AG10803 (cell line): ENCODE data around the gene TWF1.
A peak's percentile ranks its signal among the peaks of the same experiment; 100 is the strongest.

Source experiments
- DNase-seq: peaks from one replicate; pipeline ENCODE4 v3.0.0; 2010; ENCODE audit warnings: low read depth
- H3K4me3 ChIP-seq: 2 replicates; pipeline ENCODE4 v1.5.1; 2011; ENCODE audit warnings: mild to moderate bottlenecking, low read length, control low read depth
- CTCF ChIP-seq: conservative IDR thresholded peaks from 2 replicates; pipeline ENCODE4 v1.5.1; 2011; ENCODE audit warnings: mild to moderate bottlenecking, low read length, control low read depth, inconsistent platforms

The TWF1 gene

GRCh38 chr12:43776498-43776897, 29.6 kb downstream of the TWF1 start:
- no peak overlapping the region for H3K4me3 ChIP-seq
- peak; percentile 26 for DNase-seq
- TF ChIP-seq CTCF: peak; percentile 43

- DNase-seq: peak; percentile 6
- H3K4me3 ChIP-seq: no peak overlapping the region
- TF ChIP-seq CTCF: no peak
These were observed 39.8 kb downstream of the TWF1 start for GRCh38 chr12:43766291-43766690.

GRCh38 chr12:43764528-43764927, 41.6 kb downstream of the TWF1 start:
- DNase-seq: no peak
- H3K4me3 ChIP-seq: no peak overlapping the region
- TF ChIP-seq CTCF: no peak

GRCh38 chr12:43763769-43764168, 42.3 kb downstream of the TWF1 start:
- H3K4me3 ChIP-seq: no peak overlapping the region
- TF ChIP-seq CTCF: no peak
- DNase-seq: peak; percentile 8

- DNase-seq: no peak
- TF ChIP-seq CTCF: no peak
- H3K4me3 ChIP-seq: no peak overlapping the region
These were observed 43.5 kb downstream of the TWF1 start for GRCh38 chr12:43762596-43762995.

- DNase-seq: no peak
- no peak for TF ChIP-seq CTCF
- no peak overlapping the region for H3K4me3 ChIP-seq
These were observed 44.6 kb downstream of the TWF1 start for GRCh38 chr12:43761500-43761899.

GRCh38 chr12:43760396-43760795, 45.7 kb downstream of the TWF1 start:
- H3K4me3 ChIP-seq: no peak overlapping the region

More at GRCh38 chr12:43760396-43760795, 45.7 kb downstream of the TWF1 start:
- no peak for TF ChIP-seq CTCF
- DNase-seq: no peak
